H1 (cell line): ENCODE data around the gene LAYN.

ENCODE experiments used
- POLR2A ChIP-seq, 2 experiments: IDR thresholded peaks; 1 replicate in 1 of 2; 2 replicates in 1 of 2; pipeline ENCODE4 v1.6.1; 2011; ENCODE audit warnings: low read depth in 2 of 2, low read length in 2 of 2, mild to moderate bottlenecking in 2 of 2; ENCODE audit errors: control extremely low read depth in 1 of 2
- SRF ChIP-seq: IDR thresholded peaks from 2 replicates; pipeline ENCODE4 v1.6.1; 2011; ENCODE audit warnings: mild to moderate bottlenecking, low read depth, low read length, moderate library complexity
- TF ChIP-seq, protein P1 (sequence below), 3 experiments: IDR thresholded peaks; 1 replicate in 2 of 3; 2 replicates in 1 of 3; pipeline versions ENCODE4 v1.5.1 to v1.6.1; 2011; ENCODE audit warnings: low read length in 3 of 3, mild to moderate bottlenecking in 3 of 3, inconsistent platforms in 2 of 3, low read depth in 1 of 3, moderate library complexity in 1 of 3; ENCODE audit not compliant: insufficient read depth in 1 of 3; ENCODE audit errors: control extremely low read depth in 1 of 3
- TF ChIP-seq, protein P2 (sequence below): IDR thresholded peaks from 2 replicates; pipeline ENCODE4 v1.6.1; 2012; ENCODE audit warnings: inconsistent platforms

DNA sequence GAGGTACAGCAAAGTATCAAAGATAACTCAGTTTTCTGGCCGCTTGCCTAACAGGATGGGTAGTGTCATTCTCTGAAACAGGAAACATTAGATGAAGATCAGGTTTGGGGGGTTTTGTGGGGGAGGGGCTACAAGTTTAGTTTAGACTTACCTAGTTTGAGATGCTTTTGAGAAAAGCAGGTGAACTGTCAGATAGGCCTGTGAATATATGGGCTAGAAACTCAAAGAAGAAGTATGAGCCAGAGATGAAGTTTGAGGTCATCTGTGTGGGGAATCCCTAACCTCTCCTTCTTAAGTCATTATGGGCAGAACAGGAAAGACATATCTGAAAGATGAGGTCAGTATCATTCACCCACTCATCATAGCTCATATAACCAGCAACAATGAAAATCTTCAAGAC is 14.0 kb upstream of the LAYN start:
- TF ChIP-seq, protein P1, sequence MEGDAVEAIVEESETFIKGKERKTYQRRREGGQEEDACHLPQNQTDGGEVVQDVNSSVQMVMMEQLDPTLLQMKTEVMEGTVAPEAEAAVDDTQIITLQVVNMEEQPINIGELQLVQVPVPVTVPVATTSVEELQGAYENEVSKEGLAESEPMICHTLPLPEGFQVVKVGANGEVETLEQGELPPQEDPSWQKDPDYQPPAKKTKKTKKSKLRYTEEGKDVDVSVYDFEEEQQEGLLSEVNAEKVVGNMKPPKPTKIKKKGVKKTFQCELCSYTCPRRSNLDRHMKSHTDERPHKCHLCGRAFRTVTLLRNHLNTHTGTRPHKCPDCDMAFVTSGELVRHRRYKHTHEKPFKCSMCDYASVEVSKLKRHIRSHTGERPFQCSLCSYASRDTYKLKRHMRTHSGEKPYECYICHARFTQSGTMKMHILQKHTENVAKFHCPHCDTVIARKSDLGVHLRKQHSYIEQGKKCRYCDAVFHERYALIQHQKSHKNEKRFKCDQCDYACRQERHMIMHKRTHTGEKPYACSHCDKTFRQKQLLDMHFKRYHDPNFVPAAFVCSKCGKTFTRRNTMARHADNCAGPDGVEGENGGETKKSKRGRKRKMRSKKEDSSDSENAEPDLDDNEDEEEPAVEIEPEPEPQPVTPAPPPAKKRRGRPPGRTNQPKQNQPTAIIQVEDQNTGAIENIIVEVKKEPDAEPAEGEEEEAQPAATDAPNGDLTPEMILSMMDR (IDR thresholded peaks at IDR 0.05; ENCODE audit: control extremely low read depth in 1 of 3, insufficient read depth in 1 of 3, low read depth in 1 of 3, low read length in 3 of 3), result no peak
- TF ChIP-seq POLR2A (IDR thresholded peaks at IDR 0.05; ENCODE audit: control extremely low read depth in 1 of 2, low read depth in 2 of 2, low read length in 2 of 2) (no peak), SRF (no peak)
- TF ChIP-seq, protein P2, sequence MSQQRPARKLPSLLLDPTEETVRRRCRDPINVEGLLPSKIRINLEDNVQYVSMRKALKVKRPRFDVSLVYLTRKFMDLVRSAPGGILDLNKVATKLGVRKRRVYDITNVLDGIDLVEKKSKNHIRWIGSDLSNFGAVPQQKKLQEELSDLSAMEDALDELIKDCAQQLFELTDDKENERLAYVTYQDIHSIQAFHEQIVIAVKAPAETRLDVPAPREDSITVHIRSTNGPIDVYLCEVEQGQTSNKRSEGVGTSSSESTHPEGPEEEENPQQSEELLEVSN, result no peak
